Subcutaneous abdominal adipose tissue (tissue), 5 donors: ENCODE measurements around the gene ORMDL3.
A peak's percentile ranks its signal among the peaks of the same experiment; 100 is the strongest.

Source experiments
- H3K27ac ChIP-seq: one replicate; pipeline ENCODE4 v1.7.0; 2013; ENCODE audit warnings: low read depth, mild to moderate bottlenecking, inconsistent platforms, low read length, moderate library complexity
- H3K27me3 ChIP-seq, 5 donors: one replicate each; pipeline ENCODE4 v1.7.0; 2013; ENCODE audit warnings: low read length in 5 of 5, inconsistent platforms in 1 of 5; ENCODE audit not compliant: control insufficient read depth in 5 of 5, insufficient read depth in 4 of 5
- H3K36me3 ChIP-seq, 5 donors: one replicate each; pipeline ENCODE4 v1.7.0; 2013; ENCODE audit warnings: low read length in 5 of 5; ENCODE audit not compliant: control insufficient read depth in 5 of 5, insufficient read depth in 5 of 5
- H3K4me1 ChIP-seq, 5 donors: one replicate each; pipeline ENCODE4 v1.7.0; 2013; ENCODE audit warnings: low read length in 5 of 5, mild to moderate bottlenecking in 3 of 5, moderate library complexity in 1 of 5; ENCODE audit not compliant: control insufficient read depth in 5 of 5, insufficient read depth in 5 of 5
- H3K4me3 ChIP-seq, 5 donors: one replicate each; pipeline ENCODE4 v1.7.0; 2013; ENCODE audit warnings: low read length in 5 of 5, low read depth in 1 of 5
- H3K9ac ChIP-seq, 5 donors: one replicate each; pipeline ENCODE4 v1.7.0; 2013; ENCODE audit warnings: low read length in 5 of 5, mild to moderate bottlenecking in 4 of 5, moderate library complexity in 3 of 5
- H3K9me3 ChIP-seq, 5 donors: one replicate each; pipeline ENCODE4 v1.7.0; 2013; ENCODE audit warnings: low read length in 5 of 5; ENCODE audit not compliant: control insufficient read depth in 5 of 5
- donor health status: healthy.
- donor health status: healthy.
- donor health status: healthy.
- donor health status: healthy.
- donor health status: healthy.

The ORMDL3 gene

DNA sequence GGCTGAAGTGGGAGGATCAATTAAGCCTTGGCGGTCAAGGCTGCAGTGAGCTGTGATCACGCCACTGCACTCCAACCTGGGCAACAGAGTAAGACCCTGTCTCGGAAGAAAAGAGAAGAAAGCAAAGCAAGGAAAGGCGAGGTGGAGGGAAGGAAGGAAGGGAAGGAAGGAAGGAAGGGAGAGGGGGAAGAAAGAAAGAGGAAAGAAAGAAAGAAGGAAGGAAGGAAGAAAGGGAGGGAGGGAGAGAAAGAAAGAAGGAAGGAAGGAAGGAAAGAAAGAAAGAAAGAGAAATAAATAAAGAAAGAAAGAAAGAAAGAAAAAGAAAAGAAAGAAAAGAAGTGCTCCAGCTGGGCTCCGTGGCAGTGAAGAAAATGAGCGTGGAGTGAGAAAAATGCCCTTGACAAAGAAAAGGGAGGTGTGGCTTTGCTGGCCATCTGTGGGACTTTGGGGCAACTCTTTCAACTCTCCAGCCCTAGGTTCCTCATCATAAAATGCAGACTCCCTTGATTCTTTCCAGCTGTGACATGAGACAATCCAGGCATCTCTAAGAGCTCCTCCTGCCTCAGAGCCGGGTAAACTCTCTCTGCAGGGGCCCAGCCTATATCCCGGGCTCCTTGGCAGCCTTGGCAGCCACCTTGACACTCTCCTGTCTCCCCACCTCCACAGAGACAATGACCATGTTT, 37.8 kb upstream of the ORMDL3 start:
- H3K27me3 ChIP-seq: peaks cover 0 to 20% (median 8%) of the 10 kb centered on the region in 5 donors
- no peak overlapping the region for H3K4me3 ChIP-seq
- peaks cover 0 to 27% (median 3%) of the 10 kb centered on the region in 5 donors for H3K4me1 ChIP-seq
- H3K27ac ChIP-seq: no peak overlapping the region
- no peaks in the 10 kb centered on the region for H3K36me3 ChIP-seq
- no peaks in the 10 kb centered on the region for H3K9me3 ChIP-seq
- H3K9ac ChIP-seq: no peak overlapping the region

GRCh38 chr17:39963829-39964228, 36.4 kb upstream of the ORMDL3 start:
- H3K9me3 ChIP-seq: no peaks in the 10 kb centered on the region
- peaks cover 0 to 26% (median 3%) of the 10 kb centered on the region in 5 donors for H3K4me1 ChIP-seq
- no peak overlapping the region for H3K4me3 ChIP-seq
- no peak overlapping the region for H3K9ac ChIP-seq
- H3K36me3 ChIP-seq: no peaks in the 10 kb centered on the region
- H3K27me3 ChIP-seq: peaks cover 0 to 19% (median 5%) of the 10 kb centered on the region in 5 donors
- no peak overlapping the region for H3K27ac ChIP-seq

- no peaks in the 10 kb centered on the region for H3K9me3 ChIP-seq
- H3K4me3 ChIP-seq: no peak within 1 kb of the TSS
- H3K36me3 ChIP-seq: no peaks in the 10 kb centered on the region
- no peak within 1 kb of the TSS for H3K9ac ChIP-seq
- H3K4me1 ChIP-seq: peaks cover 0 to 21% (median 0%) of the 10 kb centered on the region in 5 donors
- H3K27ac ChIP-seq: no peak within 1 kb of the TSS
- H3K27me3 ChIP-seq: peaks cover 0 to 19% (median 5%) of the 10 kb centered on the region in 5 donors
Measured at GRCh38 chr17:39962642-39963220, 35.3 kb upstream of the ORMDL3 start, which contains the start of gene GSDMA. Gene GSDMA (plus strand): TSS chr17:39963004. CDS start chr17:39965688, 2,684 bp downstream.

DNA sequence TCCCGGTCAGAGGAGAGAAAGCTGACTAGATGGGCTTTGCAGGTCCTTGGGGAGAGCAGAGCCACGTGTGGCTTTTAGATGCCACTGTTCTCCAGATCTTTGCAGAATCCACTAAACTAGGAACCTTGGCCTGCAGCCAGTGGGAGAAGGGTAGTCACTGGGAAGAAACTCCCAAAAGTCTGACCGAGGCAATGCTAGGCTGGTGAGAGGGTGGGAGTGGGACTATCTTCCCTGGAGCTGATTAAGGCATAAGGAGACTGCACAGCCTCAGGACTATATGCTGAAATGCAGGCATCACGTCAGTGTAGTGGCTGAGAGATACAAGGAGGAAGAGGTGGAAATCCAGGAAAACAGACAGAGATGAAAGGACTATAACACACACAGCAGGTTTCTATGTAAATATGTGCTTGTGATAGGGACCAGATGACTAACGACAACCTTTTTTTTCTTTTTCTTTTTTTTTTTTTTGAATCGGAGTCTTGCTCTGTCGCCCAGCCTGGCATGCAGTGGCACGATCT, 33.2 kb upstream of the ORMDL3 start:
- no peak overlapping the region for H3K4me3 ChIP-seq
- no peak overlapping the region for H3K27ac ChIP-seq
- peaks cover 0 to 6% (median 0%) of the 10 kb centered on the region in 5 donors for H3K4me1 ChIP-seq
- no peak overlapping the region for H3K9ac ChIP-seq
- no peaks in the 10 kb centered on the region for H3K9me3 ChIP-seq
- peaks cover 0 to 14% (median 5%) of the 10 kb centered on the region in 5 donors for H3K27me3 ChIP-seq
- H3K36me3 ChIP-seq: no peaks in the 10 kb centered on the region

DNA sequence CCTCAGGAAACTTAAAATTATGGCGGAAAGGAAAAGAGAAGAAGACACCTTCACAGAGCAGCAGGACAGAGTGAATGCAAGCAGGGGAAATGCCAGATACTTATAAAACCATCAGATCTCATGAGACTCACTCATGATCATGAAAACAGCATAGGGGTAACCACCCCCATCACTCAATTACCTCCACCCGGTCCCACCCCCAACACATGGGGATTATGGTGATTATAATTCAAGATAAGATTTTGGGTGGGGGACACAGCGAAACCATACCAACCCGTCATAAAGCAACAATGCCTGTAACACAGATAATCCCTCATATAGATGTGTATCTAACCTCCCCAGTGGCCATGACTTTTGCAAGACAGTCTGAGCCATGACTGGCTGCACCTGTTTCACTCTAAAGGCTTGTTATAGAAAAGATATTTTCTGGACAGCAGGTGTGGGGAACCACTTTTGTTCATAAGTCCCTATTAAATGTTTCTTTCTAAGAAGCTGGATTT, 28.4 kb upstream of the ORMDL3 start:
- peaks cover 0 to 19% (median 18%) of the 10 kb centered on the region in 5 donors for H3K4me1 ChIP-seq
- no peak overlapping the region for H3K9ac ChIP-seq
- no peak overlapping the region for H3K27ac ChIP-seq
- no peaks in the 10 kb centered on the region for H3K27me3 ChIP-seq
- H3K4me3 ChIP-seq: no peak overlapping the region
- H3K36me3 ChIP-seq: no peaks in the 10 kb centered on the region
- no peaks in the 10 kb centered on the region for H3K9me3 ChIP-seq

- no peak overlapping the region for H3K9ac ChIP-seq
- H3K27me3 ChIP-seq: no peaks in the 10 kb centered on the region
- no peak overlapping the region for H3K4me3 ChIP-seq
- peaks cover 0 to 22% (median 18%) of the 10 kb centered on the region in 5 donors for H3K4me1 ChIP-seq
- no peaks in the 10 kb centered on the region for H3K9me3 ChIP-seq
- no peaks in the 10 kb centered on the region for H3K36me3 ChIP-seq
- H3K27ac ChIP-seq: no peak overlapping the region
Measured at GRCh38 chr17:39954876-39955275, 27.5 kb upstream of the ORMDL3 start.

- Histone ChIP-seq H3K9ac (no peak overlapping the region), H3K36me3 (no peaks in the 10 kb centered on the region), H3K27me3 (no peaks in the 10 kb centered on the region), H3K4me3 (peak overlapping the region; percentile 53 to 66 (median 64)), H3K9me3 (no peaks in the 10 kb centered on the region), H3K27ac (no peak overlapping the region), H3K4me1 (peaks cover 0 to 22% (median 12%) of the 10 kb centered on the region in 5 donors)
Measured at GRCh38 chr17:39953471-39953888, 26.1 kb upstream of the ORMDL3 start.

DNA sequence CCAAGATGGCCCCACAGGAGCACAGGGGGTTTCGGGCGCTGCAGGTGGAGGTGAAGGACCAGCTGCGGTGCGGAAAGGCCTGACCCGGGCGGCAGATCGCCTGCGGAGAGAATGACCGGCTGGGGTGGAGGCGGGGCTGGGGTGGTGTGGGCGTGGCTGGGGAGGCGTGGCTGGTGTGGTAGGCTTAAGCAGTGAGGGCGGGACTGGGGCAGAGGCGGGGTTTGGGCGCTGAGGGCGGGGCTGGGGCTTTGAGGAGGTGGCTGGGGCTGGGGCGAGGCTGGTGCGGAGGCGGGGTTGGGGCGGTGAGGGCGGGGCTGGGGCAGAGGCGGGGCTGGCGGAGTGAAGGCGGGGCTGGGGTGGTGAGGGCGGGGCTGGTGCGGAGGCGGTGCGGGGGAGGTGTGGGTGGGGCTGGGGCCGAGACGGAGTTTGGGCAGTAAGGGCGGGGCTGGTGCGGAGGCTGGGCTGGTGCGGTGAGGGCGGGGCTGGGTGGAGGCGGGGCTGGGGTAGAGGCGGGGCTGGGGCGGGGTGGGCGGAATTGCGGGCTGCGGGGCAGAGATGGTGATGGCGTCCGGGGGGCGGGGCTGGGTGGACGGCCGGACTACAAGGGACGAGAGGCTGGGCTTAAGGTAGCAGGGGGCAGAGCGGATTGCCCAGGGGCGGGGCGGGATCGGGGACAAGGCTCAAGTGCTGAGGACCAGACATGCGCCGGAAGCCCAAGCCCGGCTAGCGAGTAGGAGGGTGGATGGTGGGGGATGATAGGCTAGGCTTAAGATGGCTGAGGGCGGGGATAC, 25.5 kb upstream of the ORMDL3 start:
- no peak overlapping the region for H3K27ac ChIP-seq
- peak overlapping the region; percentile 55 to 71 (median 66) for H3K4me3 ChIP-seq
- no peaks in the 10 kb centered on the region for H3K36me3 ChIP-seq
- H3K4me1 ChIP-seq: peaks cover 0 to 22% (median 12%) of the 10 kb centered on the region in 5 donors
- H3K9me3 ChIP-seq: no peaks in the 10 kb centered on the region
- peak overlapping the region in 3 of 5 donors; percentile 33 to 68 (median 53) for H3K9ac ChIP-seq
- no peaks in the 10 kb centered on the region for H3K27me3 ChIP-seq

DNA sequence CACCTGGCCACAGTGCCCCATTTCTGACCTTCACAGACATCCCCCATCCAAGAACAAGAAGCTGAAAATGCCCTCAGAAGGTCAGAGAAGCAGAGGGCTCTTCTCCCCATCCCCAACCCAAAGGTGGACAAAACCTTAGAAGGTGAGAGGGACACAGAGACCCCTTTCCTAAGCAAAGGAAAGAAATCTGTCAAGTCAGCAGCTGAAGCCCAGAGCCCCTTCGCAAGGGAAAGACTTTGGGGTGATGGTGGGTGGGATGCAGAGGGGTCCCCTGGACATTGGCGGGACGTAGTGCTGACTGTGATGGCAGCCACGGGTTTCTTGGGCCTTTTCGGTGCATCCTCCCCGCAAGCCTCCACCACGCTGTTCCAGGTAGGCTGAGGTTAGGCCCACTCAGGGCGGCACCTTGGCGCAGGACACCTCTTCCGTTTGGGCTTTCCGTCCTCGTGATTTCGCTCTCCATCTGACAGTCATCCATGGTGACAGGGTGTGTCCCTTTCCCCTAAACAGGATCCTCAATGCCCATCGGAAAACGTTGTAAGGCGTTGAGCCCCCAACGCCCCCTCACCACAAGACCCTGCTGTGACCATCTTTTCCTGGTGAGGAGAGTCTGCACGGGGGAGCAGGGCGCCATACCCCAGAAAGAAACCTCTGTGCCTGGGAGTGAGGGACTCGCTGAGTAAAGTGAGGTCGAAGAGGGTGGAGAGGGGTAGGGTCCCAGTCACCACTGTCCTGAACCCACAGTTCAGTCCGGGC, 24.7 kb upstream of the ORMDL3 start:
- H3K4me3 ChIP-seq: peak overlapping the region; percentile 55 to 71 (median 65)
- H3K27ac ChIP-seq: no peak overlapping the region

More for the DNA sequence above, 24.7 kb upstream of the ORMDL3 start:
- peak overlapping the region in 4 of 5 donors; percentile 20 to 68 (median 43) for H3K9ac ChIP-seq
- no peaks in the 10 kb centered on the region for H3K27me3 ChIP-seq
- H3K36me3 ChIP-seq: no peaks in the 10 kb centered on the region
- no peaks in the 10 kb centered on the region for H3K9me3 ChIP-seq
- H3K4me1 ChIP-seq: peaks cover 0 to 22% (median 12%) of the 10 kb centered on the region in 5 donors
